GM12864 (cell line): ENCODE data around the gene CDH6.

Source experiments
- DNase-seq: peaks from one replicate; pipeline ENCODE4 v3.0.0-alpha.2; 2011; ENCODE audit warnings: low read depth
- H3K4me3 ChIP-seq: 2 replicates; pipeline ENCODE4 v1.5.1; 2011; ENCODE audit warnings: mild to moderate bottlenecking, low read depth, low read length, control low read depth
- TF ChIP-seq, protein P1 (sequence below): IDR thresholded peaks from 2 replicates; pipeline ENCODE4 v1.5.1; 2011; ENCODE audit warnings: low read depth, mild to moderate bottlenecking, moderate library complexity, low read length, control low read depth, inconsistent platforms; ENCODE audit errors: missing control alignments

Gene CDH6

DNA sequence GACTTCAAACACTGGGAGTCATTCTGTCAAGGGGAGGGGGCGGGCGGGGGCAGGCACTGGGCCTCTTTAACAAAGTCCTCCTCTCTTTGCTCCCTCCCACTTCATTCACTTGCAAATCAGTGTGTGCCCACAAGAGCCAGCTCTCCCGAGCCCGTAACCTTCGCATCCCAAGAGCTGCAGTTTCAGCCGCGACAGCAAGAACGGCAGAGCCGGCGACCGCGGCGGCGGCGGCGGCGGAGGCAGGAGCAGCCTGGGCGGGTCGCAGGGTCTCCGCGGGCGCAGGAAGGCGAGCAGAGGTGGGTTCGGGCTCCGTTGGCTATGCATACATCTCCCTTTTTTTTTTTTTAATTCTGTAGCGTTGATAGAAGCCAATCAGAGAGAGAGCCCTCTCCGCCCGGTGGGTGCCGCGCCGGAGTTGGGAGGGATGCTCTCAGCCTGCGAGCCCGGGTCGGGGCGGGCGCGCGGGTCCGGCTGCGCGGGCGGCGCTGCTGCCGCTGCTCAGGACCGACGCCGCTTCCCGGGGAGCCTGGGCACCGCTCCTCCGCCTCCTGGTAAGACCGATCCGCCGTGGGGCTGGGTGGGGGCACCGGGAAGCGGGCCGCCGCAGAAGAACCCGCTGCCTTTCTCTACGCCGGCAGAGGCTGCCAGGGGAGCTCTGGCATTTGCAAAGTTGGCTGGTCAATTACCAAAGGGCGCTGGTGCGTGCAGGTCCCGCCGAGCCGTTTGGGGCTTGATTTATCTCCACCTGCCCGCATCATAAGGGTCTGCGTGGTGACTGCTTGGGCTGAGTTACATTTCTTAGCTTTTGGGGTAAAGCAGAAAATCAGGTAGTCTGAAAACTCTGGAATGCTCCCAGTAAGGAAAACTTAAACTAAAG is at the start of gene CDH6:
Gene CDH6 (plus strand): TSS at position 96 of the 877 bp plus-strand sequence. CDS start 73,788 bp downstream, outside the sequence.
- TF ChIP-seq, protein P1, sequence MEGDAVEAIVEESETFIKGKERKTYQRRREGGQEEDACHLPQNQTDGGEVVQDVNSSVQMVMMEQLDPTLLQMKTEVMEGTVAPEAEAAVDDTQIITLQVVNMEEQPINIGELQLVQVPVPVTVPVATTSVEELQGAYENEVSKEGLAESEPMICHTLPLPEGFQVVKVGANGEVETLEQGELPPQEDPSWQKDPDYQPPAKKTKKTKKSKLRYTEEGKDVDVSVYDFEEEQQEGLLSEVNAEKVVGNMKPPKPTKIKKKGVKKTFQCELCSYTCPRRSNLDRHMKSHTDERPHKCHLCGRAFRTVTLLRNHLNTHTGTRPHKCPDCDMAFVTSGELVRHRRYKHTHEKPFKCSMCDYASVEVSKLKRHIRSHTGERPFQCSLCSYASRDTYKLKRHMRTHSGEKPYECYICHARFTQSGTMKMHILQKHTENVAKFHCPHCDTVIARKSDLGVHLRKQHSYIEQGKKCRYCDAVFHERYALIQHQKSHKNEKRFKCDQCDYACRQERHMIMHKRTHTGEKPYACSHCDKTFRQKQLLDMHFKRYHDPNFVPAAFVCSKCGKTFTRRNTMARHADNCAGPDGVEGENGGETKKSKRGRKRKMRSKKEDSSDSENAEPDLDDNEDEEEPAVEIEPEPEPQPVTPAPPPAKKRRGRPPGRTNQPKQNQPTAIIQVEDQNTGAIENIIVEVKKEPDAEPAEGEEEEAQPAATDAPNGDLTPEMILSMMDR: no peak
- no peak for DNase-seq
- H3K4me3 ChIP-seq: no peak within 1 kb of the TSS

DNA sequence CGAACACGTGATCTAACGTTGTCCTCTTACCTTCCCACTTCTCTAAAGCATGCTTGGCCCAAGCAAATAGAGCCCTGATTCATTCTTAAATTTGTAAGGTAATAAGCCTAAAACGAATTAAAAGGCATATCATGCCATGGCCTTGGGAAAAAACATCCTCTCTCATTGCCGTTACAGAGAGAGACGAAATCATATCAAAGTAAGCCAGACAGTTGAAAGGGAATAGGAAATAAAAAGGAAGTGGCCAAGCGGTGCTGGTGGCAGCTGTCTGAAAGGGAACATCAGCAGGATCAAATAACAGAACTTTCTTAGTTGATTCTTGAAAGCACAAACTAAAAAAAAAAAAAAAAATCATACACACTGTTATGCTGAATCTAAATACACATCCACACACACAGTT is 49.1 kb upstream of the CDH6 start:
- DNase-seq: no peak
- TF ChIP-seq, protein P1: no peak
- H3K4me3 ChIP-seq: no peak overlapping the region

DNA sequence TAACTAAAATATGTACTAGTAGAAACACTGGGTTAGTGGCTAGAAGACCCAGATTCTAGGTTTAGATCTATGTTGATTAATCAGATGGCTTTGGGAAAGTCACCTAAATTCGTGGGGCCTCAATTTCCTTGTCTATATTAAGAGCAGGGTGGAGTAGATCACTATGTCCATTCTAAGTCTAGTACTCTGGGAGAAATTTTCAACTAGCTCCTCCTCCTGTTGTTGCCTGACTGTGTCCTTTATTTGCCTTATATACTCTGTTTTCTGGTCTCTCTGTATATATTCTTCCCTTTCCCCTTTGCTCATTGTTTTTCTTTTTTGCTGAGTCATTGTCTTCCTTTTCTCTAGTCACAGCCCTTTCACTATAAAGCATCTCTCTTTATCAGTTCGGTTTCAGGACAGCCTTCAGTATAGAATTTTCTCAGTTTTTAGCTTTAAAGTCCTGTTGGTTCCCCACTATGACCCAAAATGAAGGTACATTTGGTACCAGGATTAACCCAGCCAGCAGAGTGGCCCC is 44.5 kb upstream of the CDH6 start:
- no peak overlapping the region for H3K4me3 ChIP-seq
- no peak for DNase-seq
- TF ChIP-seq, protein P1: no peak

DNA sequence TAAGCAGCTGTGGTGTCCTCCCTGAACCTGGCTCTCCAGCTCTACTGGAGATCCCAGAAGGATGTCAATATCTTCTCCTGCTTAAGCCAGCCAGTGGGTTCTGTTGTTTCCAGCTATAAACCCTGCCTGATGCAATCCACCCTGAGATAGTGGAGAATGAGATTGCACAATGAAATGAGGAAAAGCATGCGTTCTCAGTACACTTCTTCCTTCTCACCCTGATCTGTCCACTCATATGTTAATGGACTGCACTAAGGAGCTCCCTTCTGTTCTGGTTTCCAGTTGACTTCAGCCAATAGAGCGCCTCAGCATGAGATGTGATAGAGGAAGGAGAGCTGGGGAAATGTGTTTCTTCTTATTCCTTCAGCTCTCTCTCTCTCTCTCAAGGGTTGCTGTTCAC is 40.0 kb upstream of the CDH6 start:
- H3K4me3 ChIP-seq: no peak overlapping the region
- DNase-seq: no peak
- TF ChIP-seq, protein P1: no peak

DNA sequence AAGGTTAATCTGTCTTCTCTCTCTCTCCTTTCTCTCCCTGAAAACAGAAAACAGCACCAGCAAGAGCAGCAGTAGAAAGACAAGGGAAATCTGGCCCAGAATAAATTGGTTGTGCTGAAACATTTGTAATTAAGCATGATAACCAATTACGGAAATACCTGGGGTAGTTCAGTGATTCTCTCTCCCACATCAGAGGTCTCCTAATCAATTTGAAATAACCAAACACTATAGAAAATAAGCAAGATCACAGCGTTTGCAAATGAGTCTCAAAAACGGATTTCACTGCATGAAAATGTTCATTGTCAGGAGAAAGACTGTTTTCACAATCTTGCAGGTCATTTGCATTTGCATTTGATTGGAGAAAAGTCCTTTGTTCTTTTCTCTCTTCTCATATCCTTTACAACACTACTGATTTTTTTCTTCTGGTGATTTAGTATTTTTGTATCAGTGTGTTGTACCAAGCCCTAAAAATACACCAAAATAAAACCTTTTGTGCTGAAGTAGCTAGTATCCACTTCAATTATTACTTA is 36.8 kb upstream of the CDH6 start:
- H3K4me3 ChIP-seq: no peak overlapping the region
- TF ChIP-seq, protein P1: no peak
- no peak for DNase-seq

DNA sequence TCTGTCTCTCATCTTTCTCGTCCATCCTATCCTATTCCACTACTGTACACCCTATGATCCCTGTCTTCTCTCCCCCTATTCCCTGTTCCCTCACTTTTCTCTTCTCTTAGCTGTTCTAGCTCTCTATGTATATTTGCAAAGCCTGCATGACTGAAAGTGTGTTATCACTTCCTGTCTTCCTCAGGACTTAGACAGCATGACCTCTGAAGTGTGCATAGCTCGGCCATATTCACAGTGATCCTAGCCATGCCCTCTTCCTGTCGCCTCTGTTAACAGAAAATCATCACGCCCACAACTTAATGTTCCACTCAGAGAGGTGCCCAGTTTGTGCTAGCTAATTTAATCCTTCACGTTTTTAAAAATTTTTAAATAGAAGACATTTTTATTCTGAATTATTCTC is 35.8 kb upstream of the CDH6 start:
- TF ChIP-seq, protein P1: no peak
- no peak overlapping the region for H3K4me3 ChIP-seq
- DNase-seq: no peak
